Cardiac muscle cell (in vitro differentiated cells and primary cell): ENCODE data around the gene NAA38. TPM values are rescaled to one million over a fixed set of nuclear protein-coding genes. Genes with fewer than 3 reads are reported as not detected.

ENCODE experiments used
- DNase-seq, 2 donors: peaks; one replicate each; pipeline versions ENCODE4 v3.0.0 to v3.0.0-alpha.2; 2010 to 2017; ENCODE audit warnings: low read depth in 1 of 2, low spot score in 1 of 2
- H3K27ac ChIP-seq: fragments of 200-600 bp; sonication (generic); 2 replicates; pipeline ENCODE4 v1.5.1; 2016
- H3K27me3 ChIP-seq: fragments of 200-600 bp; sonication (generic); 2 replicates; pipeline ENCODE4 v1.6.0; 2016; ENCODE audit warnings: control low read depth
- H3K36me3 ChIP-seq: fragments of 200-600 bp; sonication (generic); 2 replicates; pipeline ENCODE4 v1.5.1; 2016; ENCODE audit warnings: control low read depth
- H3K4me1 ChIP-seq: fragments of 200-600 bp; sonication (generic); 2 replicates; pipeline ENCODE4 v1.8.1; 2017; ENCODE audit warnings: low read depth, mild to moderate bottlenecking, mixed run types
- H3K4me3 ChIP-seq: fragments of 200-600 bp; sonication (generic); 2 replicates; pipeline ENCODE4 v1.5.1; 2016; ENCODE audit warnings: mild to moderate bottlenecking
- H3K9me3 ChIP-seq: fragments of 200-600 bp; sonication (generic); 2 replicates; pipeline ENCODE4 v1.5.1; 2017; ENCODE audit warnings: low read depth, mild to moderate bottlenecking, control low read depth
- polyA plus RNA-seq: library from polyadenylated mRNA; unstranded; fragments of >200 nt; fragmentation: Nextera tagmentation; extraction: Ambion mirVana; gene quantifications from 2 replicates; pipeline ENCODE4 v1.2.1, GENCODE V29; 2016
- total RNA-seq: library from RNA; depleted of rRNA; stranded (reverse); fragments of >200 nt; gene quantifications from 2 replicates; pipeline ENCODE4 v1.2.3, GENCODE V29; 2016
- TF ChIP-seq, protein P1 (sequence below): IDR thresholded peaks from 2 replicates; pipeline ENCODE4 v1.5.1; 2012; ENCODE audit warnings: low read depth, mild to moderate bottlenecking, low read length

The NAA38 gene
- total and polyA plus RNA-seq, 2 experiments from 2014 or later: 107 to 168 TPM

DNA sequence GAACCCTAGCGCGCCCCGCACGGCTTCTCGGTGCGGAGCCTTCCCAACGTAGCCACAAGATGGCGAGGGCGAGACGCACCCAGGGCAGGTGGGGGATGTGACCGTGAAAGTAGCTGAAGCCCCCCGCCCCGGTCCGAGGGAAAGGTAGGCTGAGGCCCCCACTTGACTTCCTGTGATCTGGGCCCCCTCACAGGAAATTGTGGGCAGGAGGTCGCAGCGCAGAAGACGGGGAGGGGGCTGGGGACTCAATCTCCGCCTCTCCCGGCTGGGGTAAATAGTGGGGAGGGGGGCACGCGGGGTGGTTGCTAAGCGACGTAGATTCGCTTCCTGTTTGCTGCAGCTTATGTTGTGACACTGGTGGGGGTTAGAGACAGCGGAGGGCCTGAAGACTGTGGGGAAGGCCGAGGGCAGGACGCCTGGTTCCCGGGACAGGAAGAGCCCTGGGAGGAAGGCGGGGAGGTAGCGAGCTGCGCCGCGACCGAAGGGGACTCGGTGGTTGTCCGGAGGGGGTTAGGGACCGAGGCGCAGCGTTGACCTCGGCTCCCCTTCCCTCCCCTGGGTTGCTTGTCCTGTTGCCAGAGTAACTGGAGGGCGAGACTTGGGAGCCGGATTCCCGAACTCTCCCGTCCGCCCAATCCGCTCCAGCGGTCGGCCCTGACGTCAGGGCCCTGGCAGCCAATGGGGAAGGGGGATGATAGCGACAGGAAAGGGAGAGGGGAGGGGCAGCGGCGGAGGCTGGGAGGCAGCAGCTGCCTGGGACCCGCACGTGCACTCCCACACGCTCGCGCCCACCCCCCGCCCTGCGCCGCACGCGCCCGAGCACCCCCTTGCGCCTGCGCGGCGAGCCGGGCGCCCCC is 22.2 kb downstream of the NAA38 start:
- Histone ChIP-seq H3K36me3 (no peaks in the 10 kb centered on the region), H3K4me1 (peaks cover 16% of the 10 kb centered on the region), H3K4me3 (peak overlapping the region; percentile 84), H3K27me3 (no peaks in the 10 kb centered on the region), H3K27ac (peak overlapping the region; percentile 87), H3K9me3 (no peaks in the 10 kb centered on the region)
- TF ChIP-seq, protein P1, sequence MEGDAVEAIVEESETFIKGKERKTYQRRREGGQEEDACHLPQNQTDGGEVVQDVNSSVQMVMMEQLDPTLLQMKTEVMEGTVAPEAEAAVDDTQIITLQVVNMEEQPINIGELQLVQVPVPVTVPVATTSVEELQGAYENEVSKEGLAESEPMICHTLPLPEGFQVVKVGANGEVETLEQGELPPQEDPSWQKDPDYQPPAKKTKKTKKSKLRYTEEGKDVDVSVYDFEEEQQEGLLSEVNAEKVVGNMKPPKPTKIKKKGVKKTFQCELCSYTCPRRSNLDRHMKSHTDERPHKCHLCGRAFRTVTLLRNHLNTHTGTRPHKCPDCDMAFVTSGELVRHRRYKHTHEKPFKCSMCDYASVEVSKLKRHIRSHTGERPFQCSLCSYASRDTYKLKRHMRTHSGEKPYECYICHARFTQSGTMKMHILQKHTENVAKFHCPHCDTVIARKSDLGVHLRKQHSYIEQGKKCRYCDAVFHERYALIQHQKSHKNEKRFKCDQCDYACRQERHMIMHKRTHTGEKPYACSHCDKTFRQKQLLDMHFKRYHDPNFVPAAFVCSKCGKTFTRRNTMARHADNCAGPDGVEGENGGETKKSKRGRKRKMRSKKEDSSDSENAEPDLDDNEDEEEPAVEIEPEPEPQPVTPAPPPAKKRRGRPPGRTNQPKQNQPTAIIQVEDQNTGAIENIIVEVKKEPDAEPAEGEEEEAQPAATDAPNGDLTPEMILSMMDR: peak; percentile 85
- DNase-seq: peak; percentile 98 to 100

DNA sequence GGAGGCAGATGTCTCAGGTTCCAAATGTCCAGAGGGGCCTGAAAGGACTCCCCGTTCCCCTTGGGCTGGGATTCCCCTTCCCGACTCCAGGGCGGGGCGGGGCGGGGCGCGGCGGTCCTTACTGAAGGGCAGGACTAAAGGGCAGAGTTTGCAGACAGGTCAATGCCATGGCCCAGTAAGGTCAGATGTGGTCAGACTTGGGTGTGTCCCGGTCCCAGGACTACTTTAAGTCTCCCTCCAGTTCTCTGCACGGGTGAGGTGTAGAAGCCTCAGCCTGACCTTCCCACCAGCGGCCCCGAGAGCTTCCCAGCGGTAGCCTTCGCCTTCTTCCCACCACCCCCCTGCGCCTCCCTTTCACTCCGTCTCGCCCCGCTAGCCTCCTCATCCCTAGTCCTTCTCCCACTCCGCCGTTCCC is 22.8 kb downstream of the NAA38 start:
- TF ChIP-seq, protein P1: no peak
- no peak for DNase-seq
- Histone ChIP-seq H3K4me1 (peaks cover 15% of the 10 kb centered on the region), H3K36me3 (no peaks in the 10 kb centered on the region), H3K27ac (peak overlapping the region; percentile 69), H3K27me3 (no peaks in the 10 kb centered on the region), H3K4me3 (peak overlapping the region; percentile 84), H3K9me3 (no peaks in the 10 kb centered on the region)

DNA sequence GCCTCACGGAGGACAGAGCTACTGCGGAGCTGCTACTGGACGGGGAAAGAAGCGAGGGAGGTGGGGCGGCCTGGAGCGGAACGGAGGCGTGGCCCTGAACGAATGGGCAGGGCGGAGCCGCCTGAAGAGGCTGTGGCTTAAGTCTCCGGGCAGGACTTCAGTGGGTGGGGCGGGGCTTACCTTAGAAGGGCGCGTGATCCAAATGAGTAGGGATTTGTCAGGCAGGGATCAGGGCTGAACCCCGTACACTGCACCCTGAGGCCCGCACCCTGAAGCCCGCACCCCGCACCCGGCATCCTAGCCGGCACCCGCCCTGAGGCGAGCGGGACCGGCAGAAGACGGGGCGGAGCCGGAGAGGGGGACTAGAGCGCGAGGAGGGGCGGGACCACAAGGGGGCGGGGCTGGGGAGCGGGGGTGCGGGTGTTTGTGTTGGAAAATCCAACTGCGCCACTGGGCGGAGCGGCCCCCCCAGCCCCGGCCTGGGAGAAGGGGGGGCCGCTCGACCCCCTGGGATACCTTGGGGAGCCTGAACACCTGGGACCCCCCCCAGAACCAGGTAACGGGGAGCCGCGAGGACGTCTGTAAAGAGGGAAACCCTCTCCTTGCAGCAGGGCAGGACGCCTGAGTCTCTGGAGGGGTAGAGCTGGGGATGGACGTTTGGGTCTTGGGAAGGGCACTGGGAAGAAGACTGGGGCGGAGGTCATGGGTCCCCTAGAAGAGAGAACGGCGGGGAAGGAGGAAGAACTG is 23.4 kb downstream of the NAA38 start, which contains the start of gene KDM6B:
TSS of gene KDM6B (plus strand) at position 423 of the 747 bp plus-strand sequence. CDS start 11,338 bp downstream, outside the sequence.
- peaks cover 12% of the 10 kb centered on the region for H3K4me1 ChIP-seq

DNA sequence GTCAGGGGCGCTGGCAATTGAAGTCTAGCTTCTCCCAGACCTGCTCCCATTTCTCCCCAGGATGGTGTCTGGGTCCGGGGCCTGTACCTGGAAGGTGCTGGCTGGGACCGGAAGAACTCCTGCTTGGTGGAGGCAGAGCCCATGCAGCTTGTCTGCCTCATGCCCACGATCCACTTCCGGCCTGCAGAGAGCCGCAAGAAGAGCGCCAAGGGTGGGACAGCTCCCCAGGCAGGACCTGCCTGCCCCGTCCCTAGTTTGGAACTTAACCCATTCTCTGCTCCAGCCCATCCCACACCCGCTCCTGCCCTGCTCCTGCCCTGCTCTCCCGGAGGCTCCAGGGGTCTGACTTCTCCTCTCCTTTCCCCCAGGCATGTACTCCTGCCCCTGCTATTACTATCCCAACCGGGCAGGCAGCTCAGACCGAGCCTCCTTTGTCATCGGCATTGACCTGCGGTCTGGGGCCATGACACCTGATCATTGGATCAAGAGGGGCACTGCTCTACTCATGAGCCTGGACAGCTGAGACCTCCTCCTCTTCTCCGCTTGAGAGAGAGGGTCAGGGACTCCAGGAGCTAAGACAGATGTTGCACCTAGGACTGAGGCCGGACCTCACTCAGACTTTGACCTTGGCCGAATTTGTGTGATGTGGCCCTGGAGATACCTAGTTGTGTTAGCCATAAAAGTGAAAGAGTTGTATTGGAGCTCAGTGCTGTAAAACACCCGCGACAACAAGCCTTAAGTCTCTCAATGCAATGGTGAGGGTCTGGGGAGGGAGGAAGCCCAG is 24.2 kb downstream of the NAA38 start:
- DNase-seq: no peak
- Histone ChIP-seq H3K9me3 (no peaks in the 10 kb centered on the region), H3K4me3 (peak overlapping the region; percentile 84), H3K27me3 (no peaks in the 10 kb centered on the region), H3K4me1 (peaks cover 8% of the 10 kb centered on the region), H3K27ac (no peak overlapping the region), H3K36me3 (no peaks in the 10 kb centered on the region)
- TF ChIP-seq, protein P1: no peak

More for the DNA sequence above, 23.4 kb downstream of the NAA38 start, which contains the start of gene KDM6B:
- Histone ChIP-seq H3K9me3 (no peaks in the 10 kb centered on the region), H3K27ac (peak within 1 kb of the TSS; percentile 69), H3K4me3 (peak within 1 kb of the TSS; percentile 84), H3K36me3 (no peaks in the 10 kb centered on the region), H3K27me3 (no peaks in the 10 kb centered on the region)
- DNase-seq: peak; percentile 96
- TF ChIP-seq, protein P1: no peak

DNA sequence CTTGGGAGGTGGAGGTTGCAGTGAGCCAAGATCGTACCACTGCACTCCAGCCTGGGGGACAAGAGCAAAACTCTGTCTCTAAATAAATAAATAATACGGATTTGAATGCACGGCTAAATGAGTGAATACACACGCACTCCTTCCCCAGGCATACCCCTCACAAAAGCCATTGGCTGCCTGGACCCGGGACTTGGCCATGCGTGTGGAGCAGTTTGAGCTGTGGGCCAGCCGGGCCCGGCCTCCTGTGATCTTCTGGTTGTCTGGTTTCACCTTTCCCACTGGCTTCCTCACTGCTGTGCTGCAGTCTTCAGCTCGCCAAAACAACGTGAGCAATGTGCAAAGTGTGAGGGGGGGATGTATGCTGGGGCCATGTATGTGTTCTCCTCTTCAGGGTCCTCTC is 24.9 kb downstream of the NAA38 start:
- Histone ChIP-seq H3K36me3 (no peaks in the 10 kb centered on the region), H3K27me3 (no peaks in the 10 kb centered on the region), H3K27ac (no peak overlapping the region), H3K9me3 (no peaks in the 10 kb centered on the region), H3K4me1 (peaks cover 5% of the 10 kb centered on the region), H3K4me3 (no peak overlapping the region)
- no peak for DNase-seq
- TF ChIP-seq, protein P1: no peak
